Neuronal stem cell (in vitro differentiated cells): Measurements from ENCODE around the gene KCNIP4.

ENCODE experiments used
- DNase-seq: peaks from one replicate; pipeline ENCODE4 v3.0.0-alpha.2; 2013; ENCODE audit warnings: low spot score
- H2AFZ ChIP-seq: one replicate; pipeline ENCODE4 v1.6.1; 2013; ENCODE audit warnings: mild to moderate bottlenecking, low read length, inconsistent platforms
- H2AK5ac ChIP-seq: 2 replicates; pipeline ENCODE4 v1.6.1; 2013; ENCODE audit warnings: low read depth, mild to moderate bottlenecking, inconsistent platforms, low read length, moderate library complexity, mixed read lengths
- H2BK120ac ChIP-seq: 2 replicates; pipeline ENCODE4 v1.6.1; 2013; ENCODE audit warnings: low read depth, mild to moderate bottlenecking, inconsistent platforms, low read length, moderate library complexity, mixed read lengths
- H2BK12ac ChIP-seq: one replicate; pipeline ENCODE4 v1.6.1; 2013; ENCODE audit warnings: low read length, inconsistent platforms
- H2BK15ac ChIP-seq: 2 replicates; pipeline ENCODE4 v1.6.1; 2013; ENCODE audit warnings: mild to moderate bottlenecking, low read length, inconsistent platforms, mixed read lengths
- H2BK5ac ChIP-seq: one replicate; pipeline ENCODE4 v1.6.1; 2013; ENCODE audit warnings: inconsistent platforms, mild to moderate bottlenecking, low read length, moderate library complexity
- H3K14ac ChIP-seq: one replicate; pipeline ENCODE4 v1.6.1; 2013; ENCODE audit warnings: low read length, inconsistent platforms
- H3K18ac ChIP-seq: 2 replicates; pipeline ENCODE4 v1.6.1; 2013; ENCODE audit warnings: low read length, inconsistent platforms
- H3K23ac ChIP-seq: 2 replicates; pipeline ENCODE4 v1.6.1; 2013; ENCODE audit warnings: low read depth, mild to moderate bottlenecking, mixed read lengths, low read length, inconsistent platforms; ENCODE audit not compliant: poor library complexity
- H3K27ac ChIP-seq: replicated peaks from 3 replicates; pipeline ENCODE4 v1.5.1; 2013; ENCODE audit warnings: low read length, inconsistent platforms
- H3K27me3 ChIP-seq, 3 experiments: 2 replicates each; pipeline ENCODE4 v1.6.1; 2013; ENCODE audit warnings: low read length in 3 of 3, mild to moderate bottlenecking in 2 of 3, inconsistent platforms in 1 of 3, low read depth in 1 of 3, mixed read lengths in 1 of 3, moderate library complexity in 1 of 3; ENCODE audit not compliant: control insufficient read depth in 3 of 3, insufficient read depth in 3 of 3
- H3K36me3 ChIP-seq, 2 donors: replicated peaks in 1 of 2; 2 replicates each; pipeline ENCODE4 v1.6.1; 2013; ENCODE audit warnings: low read length in 2 of 2; ENCODE audit not compliant: control insufficient read depth in 2 of 2, insufficient read depth in 2 of 2
- H3K4ac ChIP-seq: 2 replicates; pipeline ENCODE4 v1.6.1; 2013; ENCODE audit warnings: inconsistent platforms, mild to moderate bottlenecking, low read length, moderate library complexity
- H3K4me1 ChIP-seq, 2 donors: 1 replicate in 1 of 2; 2 replicates in 1 of 2; pipeline ENCODE4 v1.6.1; 2013; ENCODE audit warnings: low read length in 2 of 2, low read depth in 1 of 2; ENCODE audit not compliant: control insufficient read depth in 2 of 2, insufficient read depth in 1 of 2
- H3K4me2 ChIP-seq: one replicate; pipeline ENCODE4 v1.6.1; 2013; ENCODE audit warnings: mild to moderate bottlenecking, low read length, inconsistent platforms; ENCODE audit not compliant: insufficient read depth, poor library complexity, severe bottlenecking
- H3K4me3 ChIP-seq, 2 donors: 2 replicates each; pipeline ENCODE4 v1.5.1; 2013; ENCODE audit warnings: low read length in 2 of 2, mild to moderate bottlenecking in 2 of 2, inconsistent platforms in 1 of 2, moderate library complexity in 1 of 2
- H3K79me1 ChIP-seq: one replicate; pipeline ENCODE4 v1.6.1; 2013; ENCODE audit warnings: low read depth, mild to moderate bottlenecking, inconsistent platforms, low read length, moderate library complexity
- H3K9ac ChIP-seq: one replicate; pipeline ENCODE4 v1.6.1; 2013; ENCODE audit warnings: mild to moderate bottlenecking, low read depth, low read length, inconsistent platforms; ENCODE audit not compliant: poor library complexity
- H3K9me3 ChIP-seq, 2 donors: replicated peaks in 1 of 2; 2 replicates each; pipeline versions ENCODE3 to v1.6.1; 2013; ENCODE audit warnings: low read length in 2 of 2, mild to moderate bottlenecking in 2 of 2, inconsistent platforms in 1 of 2, low read depth in 1 of 2, mixed read lengths in 1 of 2, moderate library complexity in 1 of 2; ENCODE audit not compliant: control insufficient read depth in 2 of 2, insufficient read depth in 1 of 2
- H4K8ac ChIP-seq: one replicate; pipeline ENCODE4 v1.6.1; 2013; ENCODE audit warnings: low read depth, mild to moderate bottlenecking, inconsistent platforms, low read length, moderate library complexity
- H4K91ac ChIP-seq: one replicate; pipeline ENCODE4 v1.6.1; 2013; ENCODE audit warnings: low read length, low read depth, mild to moderate bottlenecking, inconsistent platforms; ENCODE audit not compliant: poor library complexity
- WGBS, 2 donors: extraction: QIAGEN DNeasy Blood & Tissue Kit; methylation state at CpG; one replicate each; pipeline ENCODE4 v1.1.7; 2013; ENCODE audit warnings: missing lambda C conversion rate in 2 of 2, mixed read lengths in 1 of 2; ENCODE audit not compliant: insufficient read length in 2 of 2, insufficient replicate concordance in 1 of 2; ENCODE audit errors: extremely low coverage in 2 of 2; 5-methylcytosine and 5-hydroxymethylcytosine counted together

The KCNIP4 gene

GRCh38 chr4:21384609-21385008 lies 564.0 kb downstream of the KCNIP4 start:
- Histone ChIP-seq H3K36me3 (no peaks in the 10 kb centered on the region), H2BK12ac (no peak overlapping the region), H2BK15ac (no peak overlapping the region), H3K14ac (no peak overlapping the region), H3K9ac (no peak overlapping the region), H4K91ac (no peak overlapping the region), H3K9me3 (no peaks in the 10 kb centered on the region), H2AK5ac (no peak overlapping the region), H3K4ac (no peak overlapping the region), H3K4me3 (no peak overlapping the region), H3K27ac (no peak overlapping the region), H2BK5ac (no peak overlapping the region), H3K4me1 (peaks cover 0 to 4% of the 10 kb centered on the region in 2 donors), H3K18ac (no peak overlapping the region), H3K79me1 (no peaks in the 10 kb centered on the region), H3K23ac (no peak overlapping the region), H2AFZ (no peak overlapping the region), H3K27me3 (peaks cover 0 to 2% (median 0%) of the 10 kb centered on the region in 3 experiments), H4K8ac (no peak overlapping the region), H3K4me2 (no peak overlapping the region), H2BK120ac (no peak overlapping the region)
- no CpG with 5 or more reads among the region's 3 CpGs for WGBS, 2 donors
- no peak for DNase-seq

- Histone ChIP-seq H2AFZ (no peak overlapping the region), H3K79me1 (no peaks in the 10 kb centered on the region), H2AK5ac (no peak overlapping the region), H3K27ac (no peak overlapping the region), H3K9me3 (no peaks in the 10 kb centered on the region), H3K4me1 (peaks cover 0 to 4% of the 10 kb centered on the region in 2 donors), H2BK120ac (no peak overlapping the region), H4K91ac (no peak overlapping the region), H3K4me3 (no peak overlapping the region), H2BK12ac (no peak overlapping the region), H3K18ac (no peak overlapping the region), H2BK15ac (no peak overlapping the region), H3K14ac (no peak overlapping the region), H3K4ac (no peak overlapping the region), H3K36me3 (no peaks in the 10 kb centered on the region), H3K23ac (no peak overlapping the region), H4K8ac (no peak overlapping the region), H2BK5ac (no peak overlapping the region), H3K4me2 (no peak overlapping the region), H3K9ac (no peak overlapping the region), H3K27me3 (no peaks in the 10 kb centered on the region)
- DNase-seq, result no peak
- WGBS, 2 donors, result no CpG with 5 or more reads among the region's 3 CpGs
These were observed 567.7 kb downstream of the KCNIP4 start for GRCh38 chr4:21380861-21381260.

GRCh38 chr4:21377046-21377445 lies 571.5 kb downstream of the KCNIP4 start:
- Histone ChIP-seq H3K18ac (no peak overlapping the region), H3K9ac (no peak overlapping the region), H4K8ac (no peak overlapping the region), H3K4me3 (no peak overlapping the region), H3K27me3 (no peaks in the 10 kb centered on the region), H3K27ac (no peak overlapping the region), H2BK15ac (no peak overlapping the region), H3K14ac (no peak overlapping the region), H3K4me1 (peaks cover 0 to 4% of the 10 kb centered on the region in 2 donors), H3K36me3 (no peaks in the 10 kb centered on the region), H4K91ac (no peak overlapping the region), H2BK5ac (no peak overlapping the region), H3K9me3 (no peaks in the 10 kb centered on the region), H2AFZ (no peak overlapping the region), H3K79me1 (no peaks in the 10 kb centered on the region), H2AK5ac (no peak overlapping the region), H3K23ac (no peak overlapping the region), H2BK12ac (no peak overlapping the region), H3K4ac (no peak overlapping the region), H3K4me2 (no peak overlapping the region), H2BK120ac (no peak overlapping the region)
- WGBS, 2 donors, result no CpG with 5 or more reads among the region's 2 CpGs
- DNase-seq, result no peak

GRCh38 chr4:21376176-21376575 lies 572.4 kb downstream of the KCNIP4 start:
- Histone ChIP-seq H2BK12ac (no peak overlapping the region), H3K14ac (no peak overlapping the region), H3K23ac (no peak overlapping the region), H3K36me3 (no peaks in the 10 kb centered on the region), H3K4me3 (no peak overlapping the region), H2BK5ac (no peak overlapping the region), H4K8ac (no peak overlapping the region), H3K9me3 (no peaks in the 10 kb centered on the region), H2AFZ (no peak overlapping the region), H3K9ac (no peak overlapping the region), H3K18ac (no peak overlapping the region), H4K91ac (no peak overlapping the region), H3K79me1 (no peaks in the 10 kb centered on the region), H2AK5ac (no peak overlapping the region), H3K27ac (no peak overlapping the region), H3K4me1 (peaks cover 0 to 4% of the 10 kb centered on the region in 2 donors), H3K4ac (no peak overlapping the region), H3K27me3 (no peaks in the 10 kb centered on the region), H2BK120ac (no peak overlapping the region), H3K4me2 (no peak overlapping the region), H2BK15ac (no peak overlapping the region)
- no CpG with 5 or more reads among the region's 3 CpGs for WGBS, 2 donors
- DNase-seq, result no peak
